ENCODE measurements around the gene GATA3. TPM values are rescaled to one million over a fixed set of nuclear protein-coding genes. Genes with fewer than 3 reads are reported as not detected.

The GATA3 gene
- polyA plus RNA-seq, 12 donors = 0.43 to 71.0 (median 0.59) TPM; not detected in 2

Other genes with a start within 250 kb of the GATA3 start
- 10 to 100 TPM in 2 of 12 donors, 1 to 10 TPM in 9, not detected in 1; 5.3 to 10.7 (median 5.8) TPM for gene TAF3, start 236.2 kb upstream of the GATA3 start, polyA plus RNA-seq (ENCODE audit: insufficient read length in 12 of 12)